LNCaP clone FGC (cell line): ENCODE data around the gene NCCRP1.

ENCODE experiments used
- DNase-seq: peaks from one replicate; pipeline ENCODE4 v3.0.0-alpha.2; 2011; ENCODE audit warnings: low read depth
- H3K4me3 ChIP-seq: 2 replicates; pipeline ENCODE4 v1.5.1; 2011; ENCODE audit warnings: mild to moderate bottlenecking, low read depth, low read length, control low read depth
- TF ChIP-seq, protein P1 (sequence below): IDR thresholded peaks from 2 replicates; pipeline ENCODE4 v1.5.1; 2012; ENCODE audit warnings: mild to moderate bottlenecking; ENCODE audit not compliant: control insufficient read depth, insufficient read depth; ENCODE audit errors: extremely low read depth

The NCCRP1 gene

DNA sequence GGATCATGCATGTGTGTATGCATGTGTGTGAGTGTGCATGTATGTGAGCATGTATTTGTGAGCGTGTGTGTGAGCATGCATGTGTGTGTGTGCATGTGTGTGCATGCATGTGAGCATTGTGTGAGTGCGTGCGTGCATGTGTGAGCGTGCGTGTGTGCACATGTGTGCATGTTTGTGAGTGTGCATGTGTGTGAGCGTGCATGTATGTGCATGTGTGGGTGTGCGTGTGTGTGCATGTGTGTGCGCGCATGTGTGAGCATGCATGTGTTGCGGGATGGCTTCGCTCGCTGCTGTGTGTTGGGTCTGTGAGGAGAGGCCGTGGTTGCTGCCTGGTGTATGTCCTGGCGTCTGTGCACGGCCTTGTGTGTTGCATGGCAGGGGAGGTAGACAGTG, 38.8 kb upstream of the NCCRP1 start:
- peak overlapping the region; percentile 69 for H3K4me3 ChIP-seq
- TF ChIP-seq, protein P1, sequence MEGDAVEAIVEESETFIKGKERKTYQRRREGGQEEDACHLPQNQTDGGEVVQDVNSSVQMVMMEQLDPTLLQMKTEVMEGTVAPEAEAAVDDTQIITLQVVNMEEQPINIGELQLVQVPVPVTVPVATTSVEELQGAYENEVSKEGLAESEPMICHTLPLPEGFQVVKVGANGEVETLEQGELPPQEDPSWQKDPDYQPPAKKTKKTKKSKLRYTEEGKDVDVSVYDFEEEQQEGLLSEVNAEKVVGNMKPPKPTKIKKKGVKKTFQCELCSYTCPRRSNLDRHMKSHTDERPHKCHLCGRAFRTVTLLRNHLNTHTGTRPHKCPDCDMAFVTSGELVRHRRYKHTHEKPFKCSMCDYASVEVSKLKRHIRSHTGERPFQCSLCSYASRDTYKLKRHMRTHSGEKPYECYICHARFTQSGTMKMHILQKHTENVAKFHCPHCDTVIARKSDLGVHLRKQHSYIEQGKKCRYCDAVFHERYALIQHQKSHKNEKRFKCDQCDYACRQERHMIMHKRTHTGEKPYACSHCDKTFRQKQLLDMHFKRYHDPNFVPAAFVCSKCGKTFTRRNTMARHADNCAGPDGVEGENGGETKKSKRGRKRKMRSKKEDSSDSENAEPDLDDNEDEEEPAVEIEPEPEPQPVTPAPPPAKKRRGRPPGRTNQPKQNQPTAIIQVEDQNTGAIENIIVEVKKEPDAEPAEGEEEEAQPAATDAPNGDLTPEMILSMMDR: no peak
- DNase-seq: no peak

- peak overlapping the region; percentile 69 for H3K4me3 ChIP-seq
- no peak for DNase-seq
- TF ChIP-seq, protein P1: no peak
These were observed 38.0 kb upstream of the NCCRP1 start for GRCh38 chr19:39158646-39159260.

DNA sequence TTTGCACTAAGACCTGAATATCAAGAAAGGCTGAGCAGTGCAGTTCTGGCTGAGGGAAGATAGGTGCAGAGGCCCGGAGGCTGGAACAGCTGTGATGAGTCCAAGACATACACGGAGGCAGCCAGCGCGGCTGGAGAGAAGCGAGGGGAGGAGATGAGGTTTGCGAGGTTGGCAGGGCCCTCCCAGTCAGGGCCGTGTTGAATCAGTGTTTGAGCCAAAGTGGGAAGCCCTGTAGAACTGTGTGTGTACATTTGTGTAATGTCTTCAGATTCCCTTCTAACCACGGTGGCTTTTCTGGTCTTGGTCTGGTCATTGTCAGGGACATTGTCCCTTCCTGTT, 36.3 kb upstream of the NCCRP1 start:
- peak; percentile 98 for DNase-seq
- TF ChIP-seq, protein P1: no peak

GRCh38 chr19:39160889-39161672, 35.7 kb upstream of the NCCRP1 start:
- DNase-seq: no peak
- TF ChIP-seq, protein P1: no peak
- H3K4me3 ChIP-seq: peak overlapping the region; percentile 40

More for the DNA sequence above, 36.3 kb upstream of the NCCRP1 start:
- H3K4me3 ChIP-seq: peak overlapping the region; percentile 40

DNA sequence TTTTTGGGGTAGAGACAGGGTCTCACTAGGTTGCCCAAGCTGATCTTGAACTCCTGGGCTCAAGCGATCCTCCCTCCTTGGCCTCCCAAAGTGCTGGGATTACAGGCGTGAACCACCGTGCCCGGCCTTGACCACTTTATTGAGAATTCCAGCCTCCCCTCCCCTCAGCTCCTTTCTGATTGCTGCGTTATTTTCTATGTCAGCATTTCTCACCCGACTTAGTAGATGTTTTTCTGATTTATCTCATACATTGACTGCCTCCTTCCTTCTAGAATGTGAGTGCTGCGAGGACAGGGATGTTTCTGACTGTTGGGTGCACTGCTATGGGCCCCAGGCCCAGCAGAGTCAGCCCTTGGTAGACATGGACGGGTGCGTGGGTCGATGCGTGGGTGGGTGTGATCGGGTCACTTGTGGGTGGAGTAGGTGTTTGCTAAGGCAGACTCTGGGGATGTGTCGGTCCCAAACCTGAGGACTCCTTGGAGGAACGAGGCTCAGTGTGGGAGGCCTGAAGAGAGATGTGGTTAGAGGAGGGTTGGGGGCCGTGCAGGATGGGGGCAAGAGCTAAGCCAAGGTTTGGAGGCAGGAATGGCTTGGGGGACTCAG, 34.2 kb upstream of the NCCRP1 start:
- no peak overlapping the region for H3K4me3 ChIP-seq
- TF ChIP-seq, protein P1: no peak
- no peak for DNase-seq

GRCh38 chr19:39163621-39164020, 33.1 kb upstream of the NCCRP1 start:
- no peak for DNase-seq

More at GRCh38 chr19:39163621-39164020, 33.1 kb upstream of the NCCRP1 start:
- TF ChIP-seq, protein P1: no peak
- no peak overlapping the region for H3K4me3 ChIP-seq
